GM21723 (cell line): ENCODE measurements around the gene MDK.

Experiments used
- ATAC-seq: cut with Tn5 transposase; IDR thresholded peaks from one replicate; pipeline ENCODE4 v1.9.1; 2021; ENCODE audit warnings: mild to moderate bottlenecking, moderate library complexity; ENCODE audit not compliant: unreplicated experiment

The MDK gene

GRCh38 chr11:46381048-46381818, at the start of gene MDK:
MDK (plus strand) TSS chr11:46381669; CDS start chr11:46382058, 389 bp downstream.
- no peak for ATAC-seq

- ATAC-seq, result no peak
These were observed 49.3 kb upstream of the MDK start for GRCh38 chr11:46332093-46332567.

- ATAC-seq, result no peak
These were observed 48.7 kb upstream of the MDK start for GRCh38 chr11:46332568-46333393.

- no peak for ATAC-seq
These were observed 48.0 kb upstream of the MDK start for GRCh38 chr11:46333394-46333947.

- no peak for ATAC-seq
These were observed 47.3 kb upstream of the MDK start for GRCh38 chr11:46334211-46334610.

GRCh38 chr11:46335271-46335670, 46.2 kb upstream of the MDK start:
- ATAC-seq, result no peak

GRCh38 chr11:46335890-46336562, 45.4 kb upstream of the MDK start:
- no peak for ATAC-seq

- ATAC-seq, result no peak
These were observed 44.8 kb upstream of the MDK start for GRCh38 chr11:46336563-46337180.

GRCh38 chr11:46337626-46338345, 43.7 kb upstream of the MDK start:
- ATAC-seq, result no peak

- ATAC-seq, result no peak
These were observed 42.9 kb upstream of the MDK start for GRCh38 chr11:46338636-46338987.

GRCh38 chr11:46338988-46339666, 42.3 kb upstream of the MDK start:
- ATAC-seq, result no peak

GRCh38 chr11:46339816-46340215, 41.7 kb upstream of the MDK start:
- ATAC-seq, result no peak

- ATAC-seq, result no peak
These were observed 40.0 kb upstream of the MDK start for GRCh38 chr11:46341454-46341853.

GRCh38 chr11:46342239-46342638, 39.2 kb upstream of the MDK start:
- ATAC-seq, result no peak

GRCh38 chr11:46343520-46343919, 37.9 kb upstream of the MDK start:
- no peak for ATAC-seq

- no peak for ATAC-seq
These were observed 36.3 kb upstream of the MDK start for GRCh38 chr11:46345131-46345597.

GRCh38 chr11:46345881-46346484, 35.5 kb upstream of the MDK start:
- no peak for ATAC-seq

GRCh38 chr11:46346886-46347636, 34.4 kb upstream of the MDK start, which contains the start of gene DGKZ:
DGKZ (plus strand) TSS chr11:46347463; CDS start chr11:46347660, 197 bp downstream.
- peak; percentile 65 for ATAC-seq
